GM12872 (cell line): ENCODE data around the gene WDR64.

Experiments
- CTCF ChIP-seq: IDR thresholded peaks from 3 replicates; pipeline ENCODE4 v1.5.1; 2011; ENCODE audit warnings: low read depth, mild to moderate bottlenecking, low read length, moderate library complexity; ENCODE audit not compliant: insufficient read depth

The WDR64 gene

DNA sequence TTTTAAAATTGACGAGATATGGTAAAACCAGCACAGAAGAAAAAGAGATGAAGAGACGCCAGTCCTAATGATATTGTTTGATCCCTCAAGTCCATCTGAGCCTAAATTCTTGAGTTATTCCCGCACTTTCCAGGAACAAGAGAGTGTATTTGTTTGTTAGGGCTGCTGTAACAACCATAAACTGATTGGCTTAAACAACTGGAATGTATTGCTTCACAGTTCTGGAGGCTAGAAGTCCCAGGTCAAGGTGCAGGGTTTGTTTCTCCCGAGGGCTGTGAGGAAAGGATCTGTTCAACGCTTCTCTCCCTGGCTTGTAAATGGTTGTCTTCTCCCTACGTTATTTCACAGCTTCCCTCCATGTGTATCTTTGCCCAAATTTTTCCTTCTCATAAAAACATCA is 188.1 kb downstream of the WDR64 start:
- no peak for TF ChIP-seq CTCF

- no peak for TF ChIP-seq CTCF
These were observed 189.6 kb downstream of the WDR64 start for GRCh38 chr1:241841691-241842090.

- TF ChIP-seq CTCF, result no peak
These were observed 190.5 kb downstream of the WDR64 start for GRCh38 chr1:241842565-241842964.

DNA sequence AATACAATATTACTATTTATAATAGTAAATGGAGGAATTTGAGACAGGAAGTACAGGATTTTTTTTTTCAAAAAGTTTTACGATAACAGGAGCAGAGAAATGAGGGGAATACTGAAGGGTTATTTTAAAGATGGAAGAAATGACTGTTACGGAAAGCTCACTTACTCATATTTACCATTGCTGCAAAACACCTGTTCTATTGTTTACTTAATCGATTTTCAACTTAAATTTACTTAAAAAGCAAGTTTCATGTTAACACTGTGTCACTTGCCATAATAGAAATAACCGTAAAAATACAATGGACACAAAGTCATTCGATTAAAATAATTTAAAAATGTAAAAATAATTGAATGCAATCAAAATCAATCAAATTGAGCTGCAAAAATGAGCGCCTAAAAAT is 192.5 kb downstream of the WDR64 start:
- TF ChIP-seq CTCF, result no peak

- no peak for TF ChIP-seq CTCF
These were observed 194.3 kb downstream of the WDR64 start for GRCh38 chr1:241846375-241846774.

- TF ChIP-seq CTCF, result no peak
These were observed 194.9 kb downstream of the WDR64 start for GRCh38 chr1:241846862-241847539.

DNA sequence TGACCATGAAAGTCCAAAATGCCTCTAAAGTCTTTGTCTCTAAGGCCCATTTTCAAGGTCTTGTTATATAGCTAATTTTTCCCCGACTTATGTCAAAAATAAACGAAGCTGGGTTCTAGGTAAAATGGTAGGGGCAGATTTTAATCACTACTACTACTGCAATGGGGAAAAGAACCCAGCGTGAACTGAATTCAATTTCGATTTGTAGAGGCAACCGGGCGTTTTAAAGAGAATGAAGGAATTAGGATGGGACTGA is 195.4 kb downstream of the WDR64 start:
- TF ChIP-seq CTCF, result no peak
